ENCODE data around the gene SUGCT.

DNA sequence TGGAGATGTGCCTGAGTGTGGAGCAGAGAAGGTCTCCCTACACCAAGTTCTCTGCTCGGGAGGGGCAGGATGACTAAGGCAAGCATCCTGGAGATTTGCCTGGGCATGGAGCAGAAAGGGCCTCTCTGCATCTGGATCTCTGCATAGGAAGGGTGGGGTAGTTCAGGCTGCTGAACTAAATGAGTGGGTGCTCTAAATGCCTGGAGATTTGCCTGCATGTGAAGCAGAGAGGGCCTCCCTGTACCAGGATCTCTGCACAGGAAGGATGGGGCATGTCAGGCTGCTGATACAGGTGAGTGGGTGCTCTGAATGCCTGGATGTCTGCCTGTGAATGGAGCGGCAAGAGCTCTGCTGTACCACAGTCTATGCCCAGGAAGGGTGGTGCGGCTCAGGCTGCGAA, 680.7 kb downstream of the SUGCT start:
- TF ChIP-seq SIN3A (IDR thresholded peaks at IDR 0.05; ENCODE audit: borderline replicate concordance, insufficient read depth, low read length) (no peak), POLR2AphosphoS5 (IDR thresholded peaks at IDR 0.05; ENCODE audit: low read depth, low read length) (no peak)
- TF ChIP-seq, protein P1, sequence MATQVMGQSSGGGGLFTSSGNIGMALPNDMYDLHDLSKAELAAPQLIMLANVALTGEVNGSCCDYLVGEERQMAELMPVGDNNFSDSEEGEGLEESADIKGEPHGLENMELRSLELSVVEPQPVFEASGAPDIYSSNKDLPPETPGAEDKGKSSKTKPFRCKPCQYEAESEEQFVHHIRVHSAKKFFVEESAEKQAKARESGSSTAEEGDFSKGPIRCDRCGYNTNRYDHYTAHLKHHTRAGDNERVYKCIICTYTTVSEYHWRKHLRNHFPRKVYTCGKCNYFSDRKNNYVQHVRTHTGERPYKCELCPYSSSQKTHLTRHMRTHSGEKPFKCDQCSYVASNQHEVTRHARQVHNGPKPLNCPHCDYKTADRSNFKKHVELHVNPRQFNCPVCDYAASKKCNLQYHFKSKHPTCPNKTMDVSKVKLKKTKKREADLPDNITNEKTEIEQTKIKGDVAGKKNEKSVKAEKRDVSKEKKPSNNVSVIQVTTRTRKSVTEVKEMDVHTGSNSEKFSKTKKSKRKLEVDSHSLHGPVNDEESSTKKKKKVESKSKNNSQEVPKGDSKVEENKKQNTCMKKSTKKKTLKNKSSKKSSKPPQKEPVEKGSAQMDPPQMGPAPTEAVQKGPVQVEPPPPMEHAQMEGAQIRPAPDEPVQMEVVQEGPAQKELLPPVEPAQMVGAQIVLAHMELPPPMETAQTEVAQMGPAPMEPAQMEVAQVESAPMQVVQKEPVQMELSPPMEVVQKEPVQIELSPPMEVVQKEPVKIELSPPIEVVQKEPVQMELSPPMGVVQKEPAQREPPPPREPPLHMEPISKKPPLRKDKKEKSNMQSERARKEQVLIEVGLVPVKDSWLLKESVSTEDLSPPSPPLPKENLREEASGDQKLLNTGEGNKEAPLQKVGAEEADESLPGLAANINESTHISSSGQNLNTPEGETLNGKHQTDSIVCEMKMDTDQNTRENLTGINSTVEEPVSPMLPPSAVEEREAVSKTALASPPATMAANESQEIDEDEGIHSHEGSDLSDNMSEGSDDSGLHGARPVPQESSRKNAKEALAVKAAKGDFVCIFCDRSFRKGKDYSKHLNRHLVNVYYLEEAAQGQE (IDR thresholded peaks at IDR 0.05; ENCODE audit: insufficient read depth in 1 of 2, low read depth in 2 of 2, low read length in 2 of 2) = no peak
